HL-60 (cell line): ENCODE results near the gene PXK.

Source experiments
- DNase-seq, 2 experiments: peaks; one replicate each; pipeline ENCODE4 v3.0.0-alpha.2; 2010 to 2020; ENCODE audit warnings: low read depth in 1 of 2, low spot score in 1 of 2
- H3K27ac ChIP-seq: fragments of 250-450 bp; sonication (Bioruptor Pico); replicated peaks from 2 replicates; pipeline ENCODE4 v1.5.1; 2020; ENCODE audit warnings: mild to moderate bottlenecking, moderate library complexity
- H3K27me3 ChIP-seq: fragments of 250-450 bp; sonication (Bioruptor Pico); 2 replicates; pipeline ENCODE4 v1.5.1; 2021; ENCODE audit warnings: mild to moderate bottlenecking, moderate library complexity; ENCODE audit not compliant: insufficient read depth, poor library complexity, severe bottlenecking
- H3K4me3 ChIP-seq: replicated peaks from 2 replicates; pipeline ENCODE4 v1.5.1; 2011; ENCODE audit warnings: mild to moderate bottlenecking, control low read depth, low read length; ENCODE audit not compliant: insufficient read depth
- CTCF ChIP-seq: IDR thresholded peaks from one replicate; pipeline ENCODE4 v1.5.1; 2011; ENCODE audit warnings: low read length, control low read depth, inconsistent platforms; ENCODE audit not compliant: insufficient read depth
- GABPA ChIP-seq: IDR thresholded peaks from 2 replicates; pipeline ENCODE4 v1.6.1; 2012; ENCODE audit warnings: low read depth
- POLR2AphosphoS5 ChIP-seq: IDR thresholded peaks from 2 replicates; pipeline ENCODE4 v1.6.1; 2012; ENCODE audit warnings: low read depth
- REST ChIP-seq: IDR thresholded peaks from 2 replicates; pipeline ENCODE4 v1.6.1; 2012; ENCODE audit warnings: low read depth; ENCODE audit not compliant: insufficient replicate concordance
- SPI1 ChIP-seq: IDR thresholded peaks from 2 replicates; pipeline ENCODE4 v1.6.1; 2012; ENCODE audit warnings: low read depth, mild to moderate bottlenecking, borderline replicate concordance

Gene PXK

GRCh38 chr3:58441514-58442450 lies 109.1 kb downstream of the PXK start:
- TF ChIP-seq SPI1 = no peak
- TF ChIP-seq CTCF = no peak
- TF ChIP-seq POLR2AphosphoS5 = no peak
- no peak for TF ChIP-seq GABPA
- no peak for TF ChIP-seq REST
- no peak overlapping the region for H3K4me3 ChIP-seq
- no peak overlapping the region for H3K27ac ChIP-seq
- no peaks in the 10 kb centered on the region for H3K27me3 ChIP-seq
- no peak for DNase-seq

GRCh38 chr3:58452176-58452575 lies 119.5 kb downstream of the PXK start:
- no peak overlapping the region for H3K4me3 ChIP-seq
- no peak for DNase-seq
- H3K27me3 ChIP-seq = no peaks in the 10 kb centered on the region
- H3K27ac ChIP-seq = no peak overlapping the region
- TF ChIP-seq GABPA (no peak), POLR2AphosphoS5 (no peak), CTCF (no peak), SPI1 (no peak), REST (no peak)

DNA sequence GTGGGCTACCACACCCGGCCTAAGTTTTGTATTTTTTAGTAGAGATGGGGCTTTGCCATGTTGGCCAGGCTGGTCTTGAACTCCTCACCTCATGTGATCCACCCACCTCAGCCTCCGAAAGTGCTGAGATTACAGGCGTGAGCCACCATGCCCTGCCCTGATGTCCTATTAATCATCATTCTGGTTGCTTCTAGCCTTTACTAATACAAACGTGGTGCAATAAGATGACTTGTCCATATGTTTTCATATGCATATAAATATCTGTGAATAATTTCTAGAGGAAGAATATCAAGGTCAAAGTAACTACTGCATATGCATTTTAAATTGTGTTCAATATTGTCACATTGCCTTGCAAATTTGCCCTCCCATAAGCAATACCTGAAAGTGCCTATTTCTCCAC lies 126.5 kb downstream of the PXK start:
- Histone ChIP-seq H3K4me3 (no peak overlapping the region), H3K27me3 (no peaks in the 10 kb centered on the region), H3K27ac (no peak overlapping the region)
- TF ChIP-seq POLR2AphosphoS5 (no peak), CTCF (no peak), SPI1 (no peak), REST (no peak), GABPA (no peak)
- DNase-seq = no peak
